Stimulated activated CD4-positive, alpha-beta T cell treated with anti-CD3 and anti-CD28 coated beads, Interleukin-1b, Interleukin-23, amount 100 ng/mL, for 1 hour (primary cell): Measurements from ENCODE around the gene CD44.

ENCODE experiments used
- DNase-seq, 2 donors: peaks; one replicate each; pipeline ENCODE4 v3.0.0-alpha.2; 2020; ENCODE audit warnings: low read depth in 2 of 2

Gene CD44

GRCh38 chr11:35262056-35262455, 123.1 kb downstream of the CD44 start:
- DNase-seq = no peak

- DNase-seq = no peak
Observed at GRCh38 chr11:35262735-35263134, 123.8 kb downstream of the CD44 start.

GRCh38 chr11:35265755-35266454, 126.9 kb downstream of the CD44 start:
- DNase-seq = no peak

GRCh38 chr11:35267504-35267903, 128.5 kb downstream of the CD44 start:
- DNase-seq = no peak

GRCh38 chr11:35270342-35270741, 131.4 kb downstream of the CD44 start:
- DNase-seq = no peak

GRCh38 chr11:35271031-35271430, 132.1 kb downstream of the CD44 start:
- no peak for DNase-seq

GRCh38 chr11:35272391-35272902, 133.5 kb downstream of the CD44 start:
- peak in 1 of 2 donors; percentile 14 for DNase-seq

- DNase-seq = no peak
Observed at GRCh38 chr11:35274909-35275785, 136.2 kb downstream of the CD44 start.

- no peak for DNase-seq
Observed at GRCh38 chr11:35275786-35276170, 136.8 kb downstream of the CD44 start.

- DNase-seq = no peak
Observed at GRCh38 chr11:35276396-35277145, 137.6 kb downstream of the CD44 start.

GRCh38 chr11:35277827-35278226, 138.9 kb downstream of the CD44 start:
- no peak for DNase-seq

- no peak for DNase-seq
Observed at GRCh38 chr11:35280727-35281126, 141.8 kb downstream of the CD44 start.

- DNase-seq = no peak
Observed at GRCh38 chr11:35281169-35281688, 142.3 kb downstream of the CD44 start.
